ENCODE results near the gene ZNF765. TPM values are rescaled to one million over a fixed set of nuclear protein-coding genes. Genes with fewer than 3 reads are reported as not detected.

ZNF765 gene
- total and polyA plus RNA-seq, 9 of the 15 experiments (the other 6 are each of a cell fraction or from before 2014, with no cell fraction given), result 5.4 to 17.5 (median 9.6) TPM

- no peak for TF ChIP-seq HIVEP1 (CRISPR knock-in tag; IDR thresholded peaks at IDR 0.05)
- peak; percentile 62 for TF ChIP-seq RBBP5 (IDR thresholded peaks at IDR 0.05; ENCODE audit: borderline replicate concordance, insufficient read depth, low read length, poor library complexity, severe bottlenecking)
- TF ChIP-seq SAP30 (IDR thresholded peaks at IDR 0.05; ENCODE audit: borderline replicate concordance, insufficient read depth, low read depth, low read length, poor library complexity, severe bottlenecking), result peak; percentile 82
- peak; percentile 86 for TF ChIP-seq CTCFL (IDR thresholded peaks at IDR 0.05; ENCODE audit: borderline replicate concordance, insufficient read depth, low read depth, low read length, poor library complexity, severe bottlenecking)
- peak in 1 of 2 experiments; percentile 73 for TF ChIP-seq E2F6 (IDR thresholded peaks at IDR 0.05; ENCODE audit: borderline replicate concordance in 1 of 2, extremely low read depth in 1 of 2, insufficient read depth in 1 of 2, insufficient read length in 1 of 2, low read depth in 1 of 2, low read length in 1 of 2, poor library complexity in 1 of 2, severe bottlenecking in 1 of 2)
- TF ChIP-seq EGR1 (conservative IDR thresholded peaks at IDR 0.05), result peak; percentile 48; the same call in 1 of the 2 replicates
- peak; percentile 54 for TF ChIP-seq PHF20 (IDR thresholded peaks at IDR 0.05; ENCODE audit: partially characterized antibody)
- TF ChIP-seq ZNF263 (CRISPR knock-in tag; IDR thresholded peaks at IDR 0.05; ENCODE audit: borderline replicate concordance), result 0 out of 2 replicates have a peak, but pooled peaks have one; percentile 21
- peak; percentile 57 for TF ChIP-seq POLR2H (tag; IDR thresholded peaks at IDR 0.05; ENCODE audit: low read depth)
- TF ChIP-seq ZBTB40 (IDR thresholded peaks at IDR 0.05), result no peak
- no peak for TF ChIP-seq ZBTB40 (CRISPR knock-in tag; IDR thresholded peaks at IDR 0.05)
- no peak for TF ChIP-seq ZNF197 (CRISPR knock-in tag; IDR thresholded peaks at IDR 0.05; ENCODE audit: low read depth)
These were observed at the start of gene ZNF765 (continued) for GRCh38 chr19:53394974-53395839.
